BLaER1 treated with 17β-estradiol and CSF1 and Interleukin-3, amounts not matched to agents 10 nM and 100 nM (cell line): Measurements from ENCODE around the gene GREB1.

Experiments used
- H3K27ac ChIP-seq, 11 experiments: shearing (Covaris generic); formaldehyde crosslinking; 2 replicates each; pipeline ENCODE4 v1.8.1; 2022
- H3K27me3 ChIP-seq, 11 experiments: shearing (Covaris generic); formaldehyde crosslinking; 2 replicates each; pipeline ENCODE4 v1.8.1; 2022
- H3K36me3 ChIP-seq, 11 experiments: shearing (Covaris generic); formaldehyde crosslinking; 2 replicates each; pipeline ENCODE4 v1.8.1; 2022
- H3K4me1 ChIP-seq, 10 experiments: shearing (Covaris generic); formaldehyde crosslinking; 2 replicates each; pipeline ENCODE4 v1.8.1; 2022
- H3K4me2 ChIP-seq, 11 experiments: shearing (Covaris generic); formaldehyde crosslinking; 2 replicates each; pipeline ENCODE4 v1.8.1; 2022
- H3K4me3 ChIP-seq, 10 experiments: shearing (Covaris generic); formaldehyde crosslinking; 2 replicates each; pipeline ENCODE4 v1.8.1; 2022
- H3K9ac ChIP-seq, 11 experiments: shearing (Covaris generic); formaldehyde crosslinking; 2 replicates each; pipeline ENCODE4 v1.8.1; 2022
- H3K9me3 ChIP-seq, 11 experiments: shearing (Covaris generic); formaldehyde crosslinking; replicated peaks in 1 of 11; 2 replicates each; pipeline ENCODE4 v1.8.1; 2022
- H4K20me1 ChIP-seq, 11 experiments: shearing (Covaris generic); formaldehyde crosslinking; 2 replicates each; pipeline ENCODE4 v1.8.1; 2022
- Cebpa-rat ChIP-seq, 11 experiments: shearing (Covaris generic); IDR thresholded peaks; 2 replicates each; pipeline ENCODE4 v1.8.1; 2022

The GREB1 gene

DNA sequence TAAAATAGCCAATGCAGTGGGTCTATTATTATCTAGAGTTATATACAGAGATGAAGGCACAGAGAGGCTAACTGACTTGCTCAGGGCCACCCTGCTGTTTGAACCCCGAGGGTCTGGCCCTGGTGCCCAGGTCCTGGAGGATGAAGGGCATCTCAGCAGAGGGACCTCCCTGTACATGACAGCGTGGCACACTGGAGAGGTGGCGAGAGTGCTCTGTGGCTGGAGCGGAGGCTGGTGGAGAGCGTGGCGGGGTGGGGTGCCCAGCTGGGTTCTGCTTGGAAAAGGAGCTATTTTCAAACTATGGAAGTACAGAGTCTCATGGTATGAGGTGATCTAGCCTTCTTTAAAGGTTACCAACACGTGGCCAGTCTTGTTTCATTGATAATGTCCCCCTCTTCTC, 35.8 kb downstream of the GREB1 start:
- no peaks in the 10 kb centered on the region for H3K9me3 ChIP-seq
- peaks cover 0 to 8% (median 0%) of the 10 kb centered on the region in 11 experiments; a peak in 1 of 22 replicates for H3K27me3 ChIP-seq
- H4K20me1 ChIP-seq = no peaks in the 10 kb centered on the region; a peak in 1 of 22 replicates
- H3K4me1 ChIP-seq = peaks cover 0 to 8% (median 0%) of the 10 kb centered on the region in 10 experiments; a peak in 2 of 20 replicates
- TF ChIP-seq Cebpa-rat (IDR thresholded peaks at IDR 0.05) = no peak
- no peak overlapping the region for H3K4me2 ChIP-seq
- H3K9ac ChIP-seq = no peak overlapping the region
- H3K36me3 ChIP-seq = no peaks in the 10 kb centered on the region
- H3K27ac ChIP-seq = no peak overlapping the region
- H3K4me3 ChIP-seq = no peak overlapping the region

DNA sequence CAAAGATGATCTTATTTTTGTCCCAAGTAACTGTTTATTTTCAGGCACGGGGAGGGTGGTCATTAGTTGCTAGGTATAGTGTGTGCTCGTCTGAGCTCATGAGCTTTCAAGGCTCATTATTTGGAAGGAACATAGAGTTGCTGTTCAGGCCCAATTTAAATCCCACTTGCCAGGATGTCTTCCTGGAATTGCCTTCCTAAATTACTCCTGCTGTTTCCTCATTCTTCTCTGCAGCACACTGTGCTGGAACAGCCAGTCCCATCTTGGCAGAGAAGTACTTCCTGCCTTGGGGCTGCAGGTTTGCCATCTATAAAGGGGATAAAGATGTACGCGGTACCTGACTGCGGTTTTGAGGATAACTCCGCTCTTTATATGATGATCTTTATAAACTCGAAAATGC, 37.3 kb downstream of the GREB1 start:
- H3K4me1 ChIP-seq = peaks cover 0 to 8% (median 0%) of the 10 kb centered on the region in 10 experiments; a peak in 2 of 20 replicates
- H3K9ac ChIP-seq = no peak overlapping the region
- no peak overlapping the region for H3K4me3 ChIP-seq
- peaks cover 0 to 8% (median 0%) of the 10 kb centered on the region in 11 experiments; a peak in 1 of 22 replicates for H3K27me3 ChIP-seq
- no peaks in the 10 kb centered on the region for H3K36me3 ChIP-seq
- TF ChIP-seq Cebpa-rat (IDR thresholded peaks at IDR 0.05) = no peak
- no peak overlapping the region for H3K4me2 ChIP-seq
- no peaks in the 10 kb centered on the region for H3K9me3 ChIP-seq
- no peaks in the 10 kb centered on the region; a peak in 1 of 22 replicates for H4K20me1 ChIP-seq
- no peak overlapping the region for H3K27ac ChIP-seq

DNA sequence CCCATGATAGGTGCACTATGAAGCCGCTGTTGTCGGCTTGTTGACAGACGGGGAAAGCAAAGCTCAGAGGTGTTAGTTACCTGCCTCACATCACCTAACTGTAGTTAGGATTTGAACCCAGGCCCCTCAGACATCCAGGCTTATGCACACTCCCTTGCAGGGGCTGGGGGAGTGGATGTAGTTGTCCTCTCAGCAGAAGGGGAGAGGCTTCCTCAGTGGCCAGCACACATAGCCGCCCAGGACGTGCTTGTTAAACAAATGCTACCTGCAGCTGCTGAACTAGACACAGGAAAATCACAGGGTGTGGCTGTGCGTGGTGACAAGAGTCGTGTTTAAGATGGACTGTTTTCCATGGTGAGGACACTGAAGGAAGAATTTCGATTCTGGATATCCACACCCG, 39.2 kb downstream of the GREB1 start:
- H3K4me1 ChIP-seq = peaks cover 0 to 16% (median 10%) of the 10 kb centered on the region in 10 experiments; a peak in 9 of 20 replicates
- H3K27me3 ChIP-seq = peaks cover 0 to 8% (median 0%) of the 10 kb centered on the region in 11 experiments; a peak in 1 of 22 replicates
- no peaks in the 10 kb centered on the region for H3K9me3 ChIP-seq
- no peak for TF ChIP-seq Cebpa-rat (IDR thresholded peaks at IDR 0.05)
- H3K9ac ChIP-seq = no peak overlapping the region
- no peaks in the 10 kb centered on the region for H3K36me3 ChIP-seq
- no peak overlapping the region for H3K27ac ChIP-seq
- H3K4me2 ChIP-seq = no peak overlapping the region
- H3K4me3 ChIP-seq = no peak overlapping the region
- H4K20me1 ChIP-seq = no peaks in the 10 kb centered on the region

DNA sequence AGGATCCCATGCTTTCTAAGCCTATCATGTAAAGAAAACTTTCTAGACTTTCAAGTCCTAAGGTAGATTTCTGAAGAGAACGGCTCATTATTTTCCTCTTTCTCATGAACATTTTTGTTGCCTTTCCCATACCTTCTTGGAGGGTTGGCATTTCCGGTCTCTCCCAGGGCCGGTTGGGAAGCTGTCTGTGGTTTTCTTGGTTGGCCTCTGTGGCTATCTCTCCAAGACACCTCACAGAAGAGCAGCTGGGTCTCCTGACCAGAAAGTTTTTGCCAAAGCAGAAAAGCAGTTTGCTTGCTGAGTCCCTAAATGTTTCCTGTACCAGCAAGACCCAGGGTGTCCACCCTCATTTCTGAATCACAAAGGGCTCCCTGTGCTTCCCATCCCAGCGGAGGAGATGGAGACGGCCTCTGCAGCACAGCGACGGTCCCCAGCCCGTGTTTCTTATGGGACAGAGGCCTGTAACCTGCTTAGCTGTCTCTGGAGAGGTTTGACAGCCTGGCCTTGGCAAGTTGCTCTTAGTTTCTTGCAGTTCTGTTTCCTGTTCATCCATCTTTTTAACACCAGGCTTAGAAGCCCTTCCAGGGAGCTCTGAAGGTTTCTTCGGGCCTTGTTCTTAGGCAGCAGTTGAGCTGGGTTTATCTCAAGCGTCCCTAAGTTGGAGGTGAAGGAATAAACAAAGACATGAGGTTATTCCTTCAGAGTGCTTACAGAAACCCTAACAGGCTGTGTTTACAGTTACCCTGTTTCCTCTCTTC, 39.8 kb downstream of the GREB1 start:
- Histone ChIP-seq H3K36me3 (no peaks in the 10 kb centered on the region), H3K4me1 (peaks cover 0 to 18% (median 10%) of the 10 kb centered on the region in 10 experiments; a peak in 9 of 20 replicates), H4K20me1 (no peaks in the 10 kb centered on the region), H3K4me3 (no peak overlapping the region), H3K9ac (0 out of 22 replicates have a peak overlapping the region, but pooled peaks of 1 of the 11 experiments have one; percentile 0), H3K4me2 (peak overlapping the region in 2 of 11 experiments; percentile 5 to 18; a peak in 1 of 22 replicates), H3K27ac (no peak overlapping the region), H3K9me3 (no peaks in the 10 kb centered on the region), H3K27me3 (peaks cover 0 to 8% (median 0%) of the 10 kb centered on the region in 11 experiments; a peak in 1 of 22 replicates)
- TF ChIP-seq Cebpa-rat (IDR thresholded peaks at IDR 0.05) = no peak

DNA sequence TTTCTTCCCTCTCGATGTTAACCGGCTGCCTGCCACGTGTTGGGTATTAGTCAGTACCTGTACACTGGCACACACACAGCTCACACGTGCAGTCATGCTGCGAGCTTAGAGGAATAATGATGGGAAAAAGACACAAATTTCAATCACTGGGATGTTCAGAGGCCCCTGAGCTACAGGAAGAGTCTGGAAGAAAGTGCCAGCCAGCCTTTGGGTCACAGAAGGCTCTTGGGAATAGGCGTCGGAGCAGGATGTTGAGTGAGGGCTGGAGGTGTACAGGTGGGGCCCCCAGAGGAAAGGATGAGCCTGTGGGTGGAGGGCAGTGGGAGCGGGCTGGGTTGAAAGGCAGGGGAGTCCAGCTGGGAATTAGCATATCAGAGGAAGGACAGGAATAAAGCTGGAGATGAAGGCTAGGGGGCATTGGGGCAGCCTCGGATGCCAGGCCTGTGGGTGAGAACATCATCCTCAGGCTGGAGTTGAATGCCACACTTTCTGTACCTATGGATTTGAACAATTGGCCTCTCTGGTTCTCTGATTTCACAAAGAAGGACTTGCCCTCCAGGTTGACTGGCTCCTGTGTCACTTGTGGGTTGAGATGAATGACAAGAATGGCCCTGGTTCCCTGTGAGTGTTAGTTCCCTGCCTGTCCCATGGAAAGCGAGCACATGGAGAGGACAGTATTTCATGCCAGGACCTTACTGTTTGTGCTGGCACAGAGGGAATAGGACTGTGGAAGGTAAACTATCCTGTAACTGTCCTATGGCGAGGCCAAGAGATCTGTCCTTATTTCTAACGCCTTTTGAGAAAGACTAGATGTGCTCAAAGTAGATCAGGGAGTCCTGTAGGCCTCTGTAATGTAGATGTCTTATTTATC, 40.6 kb downstream of the GREB1 start:
- peaks cover 0 to 8% (median 0%) of the 10 kb centered on the region in 11 experiments; a peak in 1 of 22 replicates for H3K27me3 ChIP-seq
- H3K9me3 ChIP-seq = peaks cover 0 to 4% (median 0%) of the 10 kb centered on the region in 11 experiments; a peak in 3 of 22 replicates
- H3K27ac ChIP-seq = no peak overlapping the region
- H4K20me1 ChIP-seq = no peaks in the 10 kb centered on the region
- H3K4me1 ChIP-seq = peaks cover 0 to 18% (median 10%) of the 10 kb centered on the region in 10 experiments; a peak in 9 of 20 replicates
- H3K4me3 ChIP-seq = no peak overlapping the region
- no peaks in the 10 kb centered on the region for H3K36me3 ChIP-seq
- H3K4me2 ChIP-seq = no peak overlapping the region
- no peak overlapping the region for H3K9ac ChIP-seq
- TF ChIP-seq Cebpa-rat (IDR thresholded peaks at IDR 0.05) = no peak

DNA sequence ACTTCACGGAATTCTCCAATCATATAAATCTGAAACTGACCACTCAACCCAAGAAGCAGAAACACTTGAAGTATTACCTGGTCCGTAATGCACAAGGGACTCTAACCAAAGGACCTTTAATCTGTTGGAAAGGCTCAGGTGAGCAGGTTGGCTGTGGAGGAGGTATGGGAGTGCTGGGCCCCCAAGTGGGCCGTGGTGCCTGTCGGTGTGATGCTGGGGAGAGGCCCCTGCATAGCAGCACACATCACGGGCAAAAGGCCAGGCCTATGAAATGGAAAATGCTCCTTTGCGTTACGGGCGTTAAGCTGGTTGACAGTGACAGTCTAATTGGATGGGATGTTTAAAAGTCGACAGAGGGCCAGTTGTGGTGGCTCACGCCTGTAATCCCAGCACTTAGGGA, 42.6 kb downstream of the GREB1 start:
- H3K36me3 ChIP-seq = no peaks in the 10 kb centered on the region
- peaks cover 0 to 8% (median 0%) of the 10 kb centered on the region in 11 experiments; a peak in 3 of 22 replicates for H3K9me3 ChIP-seq
- H3K27ac ChIP-seq = no peak overlapping the region
- H3K27me3 ChIP-seq = peaks cover 0 to 4% (median 0%) of the 10 kb centered on the region in 11 experiments; a peak in 1 of 22 replicates
- H3K4me3 ChIP-seq = no peak overlapping the region
- TF ChIP-seq Cebpa-rat (IDR thresholded peaks at IDR 0.05) = no peak
- peaks cover 0 to 18% (median 10%) of the 10 kb centered on the region in 10 experiments; a peak in 9 of 20 replicates for H3K4me1 ChIP-seq
- no peak overlapping the region for H3K9ac ChIP-seq
- H3K4me2 ChIP-seq = no peak overlapping the region
- no peaks in the 10 kb centered on the region; a peak in 1 of 22 replicates for H4K20me1 ChIP-seq

DNA sequence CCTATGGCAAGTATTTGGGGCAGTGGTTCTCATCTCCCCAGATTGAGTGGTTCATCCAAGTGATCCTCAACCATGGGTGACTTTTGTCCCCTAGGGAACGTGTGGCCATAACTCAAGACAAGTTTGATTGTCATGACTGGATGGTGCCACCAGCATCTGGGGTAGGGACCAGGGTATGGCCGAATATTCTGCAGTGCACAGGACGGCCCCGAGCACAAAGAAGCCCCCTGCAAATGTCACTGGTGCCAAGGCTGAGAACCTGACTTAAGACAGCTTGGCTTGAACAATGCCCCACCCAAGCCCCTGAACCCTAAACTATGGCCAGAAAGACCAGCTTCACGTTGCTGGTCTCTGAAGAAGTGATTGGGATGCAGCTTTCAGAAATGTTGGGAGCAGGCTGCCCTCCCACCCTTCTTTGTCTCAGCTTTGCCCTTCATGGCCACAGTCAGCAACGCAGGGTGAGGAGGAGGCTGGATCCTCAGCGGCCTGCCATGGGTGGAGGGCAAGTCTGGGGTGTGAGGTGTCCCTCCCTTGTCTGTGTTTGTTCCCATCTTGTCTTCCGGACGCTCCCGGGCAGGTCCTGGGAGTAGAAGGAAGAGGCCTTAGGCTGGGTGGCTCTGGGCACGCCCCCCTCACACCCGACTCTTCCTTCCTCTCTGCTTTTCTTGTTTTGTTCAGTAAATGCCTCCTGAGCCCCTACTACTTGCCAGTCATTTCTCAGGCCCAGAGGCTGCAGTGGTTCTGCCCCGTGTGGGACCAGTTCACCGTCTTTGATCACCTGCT, 43.4 kb downstream of the GREB1 start:
- Histone ChIP-seq H3K27me3 (peaks cover 0 to 4% (median 0%) of the 10 kb centered on the region in 11 experiments; a peak in 1 of 22 replicates), H4K20me1 (no peaks in the 10 kb centered on the region; a peak in 1 of 22 replicates), H3K4me3 (no peak overlapping the region), H3K9me3 (peaks cover 0 to 8% (median 0%) of the 10 kb centered on the region in 11 experiments; a peak in 3 of 22 replicates), H3K36me3 (no peaks in the 10 kb centered on the region), H3K4me2 (peak overlapping the region in 9 of 11 experiments; percentile 17 to 44 (median 30); a peak in 13 of 22 replicates), H3K4me1 (peaks cover 0 to 18% (median 10%) of the 10 kb centered on the region in 10 experiments; a peak in 9 of 20 replicates), H3K9ac (no peak overlapping the region), H3K27ac (peak overlapping the region in 1 of 11 experiments; percentile 11; a peak in 1 of 22 replicates)
- TF ChIP-seq Cebpa-rat (IDR thresholded peaks at IDR 0.05) = no peak
